CD4-positive, alpha-beta T cell treated with Interleukin-10 for 1 hour (primary cell): ENCODE results near the gene ZNF785.
A peak's percentile ranks its signal among the peaks of the same experiment; 100 is the strongest.
"Not testable (repeated sequence)": the region's sequence is repeated elsewhere in the genome, so short reads cannot be mapped to it uniquely, and the experiment has no call there.

Experiments used
- DNase-seq: peaks from one replicate; pipeline ENCODE4 v3.0.0-alpha.2; 2020

ZNF785 gene

DNA sequence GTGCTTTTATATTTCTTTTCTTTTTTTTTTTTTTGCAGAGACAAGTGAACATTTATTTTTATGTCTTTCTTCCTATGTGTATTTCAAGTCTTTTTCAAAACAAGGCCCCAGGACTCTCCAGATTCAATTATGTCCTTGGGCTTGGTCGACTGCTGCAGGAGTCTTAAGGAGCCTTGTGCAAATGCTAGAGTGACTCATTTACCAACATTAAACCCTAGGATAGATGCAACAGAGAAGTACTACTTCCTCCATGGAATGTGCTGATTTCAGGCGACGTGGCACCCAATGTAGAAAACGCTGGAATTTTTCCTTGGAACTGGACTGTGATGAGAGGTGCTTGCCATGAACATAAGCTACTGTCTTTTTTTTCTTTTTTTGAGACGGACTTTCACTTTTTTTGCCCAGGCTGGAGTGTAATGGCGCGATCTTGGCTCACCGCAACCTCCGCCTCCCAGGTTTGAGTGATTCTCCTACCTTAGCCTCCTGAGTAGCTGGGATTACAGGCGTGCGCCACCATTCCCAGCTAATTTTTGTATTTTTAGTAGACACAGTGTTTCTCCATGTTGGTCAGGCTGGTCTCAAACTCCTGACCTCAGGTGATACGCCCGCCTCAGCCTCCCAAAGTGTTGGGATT is 49.0 kb downstream of the ZNF785 start:
- DNase-seq = not testable (repeated sequence)

GRCh38 chr16:30535777-30536190 is 49.7 kb downstream of the ZNF785 start:
- DNase-seq = peak; percentile 67

- DNase-seq = peak; percentile 54
These were observed 50.3 kb downstream of the ZNF785 start for GRCh38 chr16:30535106-30535776.

DNA sequence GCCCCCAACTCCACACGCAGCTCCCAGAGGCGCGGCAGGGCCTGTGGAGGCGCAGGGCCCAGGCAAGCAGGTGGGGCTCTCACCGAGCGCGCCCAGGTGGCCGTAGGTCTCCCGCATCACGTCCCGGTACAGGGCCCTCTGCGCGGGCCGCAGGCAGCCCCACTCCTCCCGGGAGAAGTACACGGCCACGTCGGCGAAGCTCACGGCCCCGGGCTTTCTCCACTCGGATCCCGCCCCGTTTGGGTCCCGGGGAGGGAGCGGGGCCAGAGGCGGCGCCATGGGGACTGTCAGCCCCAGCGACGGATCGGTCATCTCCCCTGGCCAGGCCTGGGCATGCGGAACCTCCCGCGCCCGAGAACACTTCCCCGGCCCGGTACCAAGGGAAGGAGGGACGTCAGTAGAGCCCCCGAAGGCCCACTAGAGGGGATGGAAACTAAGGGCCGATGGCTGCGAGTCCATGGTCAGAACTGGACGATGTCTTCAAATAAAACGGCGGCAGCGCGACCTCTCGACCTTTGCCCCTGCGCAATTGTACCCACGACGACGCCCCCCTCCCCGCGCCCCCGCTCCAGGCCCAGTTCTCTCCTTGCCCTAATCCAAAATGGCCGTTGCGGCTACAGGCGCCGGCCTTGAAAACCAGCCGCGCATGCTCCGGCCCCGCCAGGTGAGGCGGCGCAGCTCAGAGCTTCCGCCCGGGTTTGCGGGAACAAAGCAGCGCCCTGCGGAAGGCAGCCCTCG is 51.0 kb downstream of the ZNF785 start, which contains the start of gene ZNF747:
TSS of gene ZNF747 (minus strand) at position 491 of the 738 bp plus-strand sequence. CDS start at position 312, 179 bp downstream.
- DNase-seq = peak; percentile 94

DNA sequence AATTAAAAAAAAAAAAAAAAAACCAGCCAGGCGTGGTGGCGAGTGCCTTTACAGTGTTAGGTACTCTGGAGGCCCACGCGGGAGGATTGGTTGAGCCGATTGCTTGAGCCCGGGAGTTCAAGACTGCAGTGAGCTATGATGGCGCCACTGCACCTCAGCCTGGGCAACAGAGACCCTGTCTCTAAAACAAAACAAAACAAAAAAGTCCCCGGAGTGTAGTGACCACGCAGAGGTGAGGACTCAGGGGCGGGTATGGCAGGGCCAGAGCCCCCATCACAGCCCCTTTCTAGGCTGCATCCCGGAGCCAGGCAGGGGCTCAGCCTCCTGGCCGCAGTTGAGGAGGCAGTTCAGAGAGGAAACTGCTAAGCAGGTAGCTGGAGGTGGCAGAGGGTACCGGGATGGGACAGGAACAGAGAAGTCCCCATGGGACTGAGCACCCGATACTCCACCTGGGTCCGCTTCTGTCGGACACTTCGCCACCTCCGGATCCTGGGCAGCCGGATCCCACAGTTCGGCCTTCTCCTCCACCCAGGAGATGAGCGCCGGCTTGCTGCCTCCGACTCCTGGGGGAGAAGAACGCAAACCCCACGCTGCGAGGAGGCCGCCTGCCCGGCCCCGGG is 51.6 kb downstream of the ZNF785 start:
- peak; percentile 23 for DNase-seq

- no peak for DNase-seq
These were observed 52.4 kb downstream of the ZNF785 start for GRCh38 chr16:30533146-30533522.

DNA sequence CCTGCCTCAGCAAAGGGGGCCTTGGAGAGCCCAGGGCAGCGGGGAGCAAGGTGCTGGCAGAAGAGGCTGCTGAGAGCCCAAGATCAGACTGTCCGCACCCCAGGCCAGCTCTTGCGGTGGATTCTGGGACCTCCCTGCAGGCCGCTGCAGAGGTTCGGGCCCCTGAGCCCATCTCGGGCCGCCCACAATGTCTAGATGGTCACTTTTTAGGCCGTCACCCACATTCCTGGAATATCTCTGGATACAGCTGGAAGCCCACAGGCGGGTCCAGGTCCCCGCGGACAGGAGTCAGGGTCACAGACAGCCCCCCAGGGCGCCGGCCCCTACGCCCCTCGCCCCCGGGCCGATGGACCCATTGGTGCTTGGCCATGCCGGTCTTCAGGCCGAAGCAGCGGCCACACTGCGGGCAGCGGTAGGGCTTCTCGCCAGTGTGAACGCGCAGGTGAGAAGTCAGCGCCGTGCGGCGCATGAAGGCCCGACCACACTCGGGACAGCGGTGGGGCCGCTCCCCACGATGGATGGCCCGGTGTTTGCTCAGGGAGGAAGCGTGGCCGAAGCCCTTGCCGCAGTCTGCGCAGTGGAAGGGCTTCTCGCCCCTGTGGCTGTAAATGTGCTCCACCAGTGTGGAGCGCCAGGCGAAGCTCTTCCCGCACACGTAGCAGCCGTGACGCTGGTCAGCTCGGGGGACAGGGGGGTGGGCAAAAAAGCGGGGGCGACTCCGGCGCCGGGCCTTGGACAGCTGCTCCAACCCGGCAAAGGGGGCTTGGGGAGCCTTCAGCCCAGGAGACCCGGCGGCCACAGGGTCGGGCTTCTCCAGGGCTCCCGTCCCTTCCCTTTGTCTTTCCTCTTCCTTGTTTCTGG is 53.0 kb downstream of the ZNF785 start:
- DNase-seq = no peak
